C4-2B (cell line): ENCODE results near the gene SPATA24.

Source experiments
- H3K27ac ChIP-seq: fragments of 450-650 bp; 2 replicates; pipeline ENCODE4 v1.5.1; 2017
- ZFX ChIP-seq: fragments of 450-650 bp; IDR thresholded peaks from 2 replicates; pipeline ENCODE4 v1.6.1; 2017
- TF ChIP-seq, protein P1 (sequence below): fragments of 450-650 bp; conservative IDR thresholded peaks from 2 replicates; pipeline ENCODE4 v1.5.1; 2017; ENCODE audit warnings: mild to moderate bottlenecking

SPATA24 gene

DNA sequence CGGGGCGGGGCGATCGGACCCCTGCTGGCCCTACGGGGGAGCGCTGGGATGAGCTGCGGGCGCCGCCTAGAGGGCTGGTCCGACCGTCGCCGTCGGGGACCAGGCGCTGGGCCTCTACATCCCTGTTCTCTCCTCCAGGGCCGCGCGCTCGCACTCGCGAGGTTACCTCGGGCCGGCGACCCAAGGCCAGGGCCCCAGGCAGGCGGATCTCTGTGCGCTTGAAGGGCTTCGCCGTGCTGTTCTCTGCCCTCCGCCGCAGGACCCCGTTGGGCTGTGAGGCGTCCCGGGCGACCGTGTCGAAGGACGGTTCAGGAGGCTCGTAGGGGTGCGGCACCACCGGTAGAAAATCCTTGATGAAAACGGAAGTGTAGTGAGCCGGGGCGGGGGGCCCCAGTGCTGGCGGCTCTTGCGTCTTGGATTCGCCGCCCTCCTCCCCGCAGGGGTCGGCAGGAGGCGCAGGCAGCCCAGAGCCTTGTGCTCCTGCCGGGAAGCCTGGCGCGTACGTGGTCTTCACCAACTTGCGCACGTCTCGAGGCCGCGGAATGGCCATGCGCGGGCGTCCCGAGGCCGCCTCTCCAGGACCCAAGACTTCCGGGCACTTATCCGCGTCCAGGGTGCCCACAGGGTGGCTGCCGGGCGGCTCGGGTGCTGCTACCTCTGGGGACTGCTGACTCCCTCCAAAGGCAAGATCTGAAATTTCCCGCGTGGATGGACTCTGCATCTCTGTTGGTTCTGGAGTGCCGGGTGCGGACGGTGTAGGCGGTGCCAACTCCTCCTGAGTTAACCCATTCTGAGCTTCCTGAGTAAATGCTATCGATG lies 11.0 kb downstream of the SPATA24 start:
- no peak overlapping the region for H3K27ac ChIP-seq
- TF ChIP-seq, protein P1, sequence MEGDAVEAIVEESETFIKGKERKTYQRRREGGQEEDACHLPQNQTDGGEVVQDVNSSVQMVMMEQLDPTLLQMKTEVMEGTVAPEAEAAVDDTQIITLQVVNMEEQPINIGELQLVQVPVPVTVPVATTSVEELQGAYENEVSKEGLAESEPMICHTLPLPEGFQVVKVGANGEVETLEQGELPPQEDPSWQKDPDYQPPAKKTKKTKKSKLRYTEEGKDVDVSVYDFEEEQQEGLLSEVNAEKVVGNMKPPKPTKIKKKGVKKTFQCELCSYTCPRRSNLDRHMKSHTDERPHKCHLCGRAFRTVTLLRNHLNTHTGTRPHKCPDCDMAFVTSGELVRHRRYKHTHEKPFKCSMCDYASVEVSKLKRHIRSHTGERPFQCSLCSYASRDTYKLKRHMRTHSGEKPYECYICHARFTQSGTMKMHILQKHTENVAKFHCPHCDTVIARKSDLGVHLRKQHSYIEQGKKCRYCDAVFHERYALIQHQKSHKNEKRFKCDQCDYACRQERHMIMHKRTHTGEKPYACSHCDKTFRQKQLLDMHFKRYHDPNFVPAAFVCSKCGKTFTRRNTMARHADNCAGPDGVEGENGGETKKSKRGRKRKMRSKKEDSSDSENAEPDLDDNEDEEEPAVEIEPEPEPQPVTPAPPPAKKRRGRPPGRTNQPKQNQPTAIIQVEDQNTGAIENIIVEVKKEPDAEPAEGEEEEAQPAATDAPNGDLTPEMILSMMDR = no peak
- no peak for TF ChIP-seq ZFX

DNA sequence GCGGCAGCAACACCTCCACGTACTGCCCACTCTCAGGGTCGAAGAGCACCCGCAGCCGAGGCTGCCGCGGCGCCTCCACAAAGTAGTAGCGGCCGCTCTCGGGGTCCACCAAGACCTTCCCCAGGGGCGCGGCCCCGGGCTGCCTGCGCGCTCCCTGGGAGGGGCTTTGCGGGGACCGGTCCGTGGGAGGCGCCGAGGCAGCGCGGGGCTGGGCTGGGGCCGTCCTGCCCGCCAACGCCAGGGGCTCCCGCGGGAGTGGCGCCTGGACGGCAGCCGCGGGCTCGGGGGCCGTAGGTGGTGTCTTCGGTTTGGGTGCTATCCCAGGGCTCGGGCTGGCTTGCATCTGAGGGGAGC lies 11.6 kb downstream of the SPATA24 start:
- no peak for TF ChIP-seq ZFX
- TF ChIP-seq, protein P1 = no peak
- no peak overlapping the region for H3K27ac ChIP-seq

DNA sequence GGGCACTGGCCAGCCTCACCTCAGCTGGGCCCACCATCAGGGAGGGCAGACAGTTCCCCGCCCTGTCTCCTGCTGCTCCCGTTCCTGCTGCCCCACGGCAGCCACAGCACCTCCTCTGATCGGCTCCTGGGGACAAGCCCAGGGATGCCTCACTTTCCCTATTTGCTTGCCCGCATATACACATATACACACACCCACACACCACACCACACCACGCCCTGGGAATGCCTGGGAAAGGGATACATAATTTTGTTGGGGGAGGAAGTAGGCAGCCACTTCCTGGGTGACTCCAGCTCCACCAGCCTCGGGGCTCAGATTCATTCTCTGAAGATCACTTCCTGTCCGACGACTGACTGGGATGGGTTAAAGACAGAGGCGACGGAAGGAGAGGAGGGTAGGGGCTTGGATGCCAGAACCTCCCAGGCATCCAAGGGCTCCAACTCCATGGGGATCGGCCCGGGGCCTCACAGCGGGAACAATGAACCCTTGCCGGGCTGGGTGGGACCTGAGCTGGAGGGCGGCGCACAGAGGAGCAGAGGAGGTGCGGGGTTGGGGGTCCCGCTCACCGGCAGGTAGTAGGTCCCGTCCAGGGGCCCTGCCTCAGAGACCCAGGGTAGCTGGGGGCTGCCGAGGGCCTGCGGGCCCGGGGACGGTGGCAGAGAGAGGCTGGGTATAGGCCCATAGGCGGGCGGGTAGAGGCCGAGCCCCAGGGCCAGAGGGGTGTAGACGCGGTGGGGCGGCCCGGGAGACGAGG lies 12.1 kb downstream of the SPATA24 start:
- H3K27ac ChIP-seq = no peak overlapping the region

DNA sequence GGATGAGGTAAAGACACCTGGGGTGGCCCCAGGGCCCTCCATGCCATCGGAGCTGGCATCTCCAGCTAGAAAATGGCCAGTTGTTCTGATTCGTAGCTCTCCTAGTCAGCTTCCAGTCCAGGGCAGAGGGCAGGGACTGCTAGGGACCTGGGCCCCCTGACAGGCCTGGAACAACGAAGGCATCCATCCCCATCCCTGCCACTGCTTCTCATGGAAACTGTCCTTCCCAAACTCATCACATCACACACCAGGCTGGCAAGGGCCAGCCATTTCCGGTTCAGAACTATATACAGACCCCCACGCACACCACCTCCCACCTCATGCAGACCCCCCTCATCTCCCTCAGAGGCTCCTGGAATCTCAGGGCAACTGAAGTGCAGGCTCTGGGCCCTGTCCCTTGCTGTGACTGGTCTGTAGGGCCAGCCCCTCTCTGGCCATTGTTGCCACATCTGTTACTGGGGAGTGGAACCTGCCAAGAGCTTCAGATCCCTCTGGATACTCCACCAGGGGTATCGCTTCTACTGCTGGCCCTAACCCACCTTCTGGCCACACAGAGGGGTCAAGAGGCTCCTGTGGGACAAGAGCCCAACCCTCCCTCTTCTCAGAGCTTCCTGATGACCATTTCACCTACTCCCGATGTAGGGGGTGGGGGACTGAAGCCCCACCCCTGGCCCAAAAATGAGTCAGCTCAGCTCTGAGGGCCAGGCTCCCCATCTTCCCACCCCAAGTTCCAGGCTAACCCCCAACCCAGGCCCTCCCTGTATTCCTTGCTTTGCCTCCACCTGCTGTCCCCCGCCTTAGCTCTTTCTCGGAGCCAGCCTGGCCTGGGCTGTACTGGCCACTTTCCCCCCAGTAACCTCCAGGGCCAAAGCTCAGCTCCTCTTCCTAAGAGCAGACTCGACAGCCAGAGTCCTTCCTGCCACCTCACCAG lies 13.0 kb downstream of the SPATA24 start:
- no peak overlapping the region; the same call in 1 of the 2 replicates for H3K27ac ChIP-seq
- TF ChIP-seq, protein P1 = no peak
- no peak for TF ChIP-seq ZFX

More for the DNA sequence above, 12.1 kb downstream of the SPATA24 start:
- TF ChIP-seq, protein P1 = no peak
- TF ChIP-seq ZFX = no peak

DNA sequence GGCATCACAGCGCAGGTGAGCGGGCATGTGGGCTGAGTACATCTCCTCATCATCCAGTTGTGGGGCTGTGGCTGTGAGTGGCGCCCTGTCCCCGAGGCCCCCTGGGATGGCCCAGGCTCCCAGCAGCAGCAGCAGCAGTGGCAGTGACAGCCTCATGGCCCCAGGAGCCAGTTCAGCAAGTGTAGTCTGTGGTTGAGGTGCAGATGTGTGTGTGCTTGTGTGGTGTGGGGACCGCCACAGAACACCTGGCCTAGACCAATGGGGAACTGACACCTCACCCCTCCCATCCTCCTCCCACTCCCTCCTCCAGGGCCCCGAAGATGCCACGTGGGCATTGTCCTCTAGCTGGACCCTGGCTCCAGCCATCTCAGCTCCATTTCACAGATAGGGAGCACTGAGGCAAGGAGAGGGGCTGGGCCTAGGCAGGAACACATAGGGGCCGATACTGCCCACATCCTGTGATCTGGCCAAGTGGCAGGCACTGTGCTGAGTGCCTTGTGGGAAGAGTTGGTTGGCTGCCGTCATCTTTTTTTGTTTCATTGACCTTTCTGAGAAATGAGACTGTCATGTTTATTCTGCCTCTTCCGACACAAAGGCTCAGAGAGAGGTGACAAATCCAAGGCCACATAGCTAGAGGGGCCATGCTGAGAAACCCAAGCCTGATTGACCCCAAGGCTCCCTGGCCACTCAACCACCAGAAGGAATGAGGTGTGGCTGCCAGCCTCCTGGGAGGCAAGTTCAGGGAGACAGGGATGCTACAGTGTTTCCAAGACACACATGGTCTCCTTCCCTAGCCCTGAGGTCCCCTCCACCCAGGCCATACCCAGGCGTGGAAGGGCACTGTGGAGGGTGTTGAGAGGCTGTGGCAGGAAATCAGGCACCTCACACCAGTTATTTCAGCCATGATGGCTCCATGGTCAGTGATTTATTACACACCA lies 13.9 kb downstream of the SPATA24 start, which contains the start of gene MZB1:
MZB1 (minus strand) TSS at position 213 of the 938 bp plus-strand sequence; CDS start at position 156, 57 bp downstream.
- H3K27ac ChIP-seq = peak within 1 kb of the TSS; percentile 88
- no peak for TF ChIP-seq ZFX
- TF ChIP-seq, protein P1 = no peak

DNA sequence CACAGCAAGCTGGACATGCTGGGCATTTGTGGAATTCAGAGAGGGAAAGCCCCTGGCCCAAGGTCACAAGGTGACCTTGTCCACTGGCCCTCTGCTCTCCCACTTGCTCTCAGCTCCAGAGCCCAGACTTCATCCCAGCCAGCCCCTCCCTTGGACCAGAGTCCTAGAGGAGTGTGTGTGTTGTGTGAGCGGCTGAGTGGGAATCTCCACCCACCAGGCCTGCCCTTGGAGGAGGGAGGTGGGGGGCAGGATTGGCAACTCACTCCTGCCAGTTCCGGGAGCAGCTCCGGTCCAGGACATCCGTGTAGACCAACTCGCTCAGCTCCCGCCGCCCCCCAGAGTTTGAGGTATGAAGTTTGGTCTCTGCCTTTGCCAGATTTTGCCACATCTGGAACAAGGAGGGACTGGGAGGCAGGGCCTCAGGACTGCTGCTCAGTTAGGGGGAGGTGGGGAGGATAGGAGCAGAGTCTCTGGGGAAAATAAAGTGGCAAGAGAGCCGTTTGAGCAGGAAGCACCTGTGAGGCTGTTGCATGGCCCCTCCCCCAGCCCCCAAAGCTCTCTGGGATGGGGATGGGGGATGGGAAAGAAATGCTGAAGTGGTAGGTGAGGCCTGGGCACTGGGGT lies 15.6 kb downstream of the SPATA24 start:
- H3K27ac ChIP-seq = peak overlapping the region; percentile 88
- TF ChIP-seq ZFX = no peak
- TF ChIP-seq, protein P1 = no peak
